Measurements from ENCODE around the gene NCAM2. TPM values are rescaled to one million over a fixed set of nuclear protein-coding genes. Genes with fewer than 3 reads are reported as not detected.

Gene NCAM2
- total and polyA plus RNA-seq, 2 donors (not counting 3 experiments of a cell fraction or from before 2014, with no cell fraction given): 0.11 to 0.27 TPM

GRCh38 chr21:21018821-21019220 lies 20.6 kb downstream of the NCAM2 start:
- H3K9me1 ChIP-seq (replicated peaks; ENCODE audit: control insufficient read depth, extremely low read depth, insufficient read depth, low read length): no peaks in the 10 kb centered on the region
- H3K36me3 ChIP-seq (ENCODE audit: control insufficient read depth in 2 of 2, extremely low read depth in 1 of 2, insufficient read depth in 2 of 2, low read length in 2 of 2): no peaks in the 10 kb centered on the region
- no peak overlapping the region for H2AFZ ChIP-seq (ENCODE audit: low read depth, low read length)
- intact Hi-C loops (cut with micrococcal nuclease) (no loop called here), dilution Hi-C loops (cut with MboI; ENCODE audit: extremely low pct_ligation_motif_present, low sequenced_read_pairs) (no loop called here)
- H3K9me3 ChIP-seq (replicated peaks; ENCODE audit: control insufficient read depth, insufficient read depth, low read length): no peaks in the 10 kb centered on the region
- no peaks in the 10 kb centered on the region for H3K79me2 ChIP-seq (ENCODE audit: control insufficient read depth, insufficient read depth, low read length)
- no peak overlapping the region for H3K4me3 ChIP-seq (replicated peaks in 1 of 3; ENCODE audit: insufficient read depth in 1 of 3, low read depth in 1 of 3, low read length in 3 of 3)
- H4K20me1 ChIP-seq (replicated peaks; ENCODE audit: control insufficient read depth, extremely low read depth, insufficient read depth, low read length): no peaks in the 10 kb centered on the region
- no peak overlapping the region for H3K9ac ChIP-seq (replicated peaks; ENCODE audit: extremely low read depth, insufficient read depth, low read length)
- H3K27me3 ChIP-seq (ENCODE audit: control insufficient read depth in 2 of 2, insufficient read depth in 2 of 2, low read length in 2 of 2): no peaks in the 10 kb centered on the region
- POLR2A ChIA-PET: no interaction called here
- BruUV-seq (replicated peaks): no TSS peak
- no peak overlapping the region for H3K27ac ChIP-seq (ENCODE audit: insufficient read depth, low read depth, low read length)
- H3K4me1 ChIP-seq (ENCODE audit: control insufficient read depth, extremely low read depth, insufficient read depth, low read length): no peaks in the 10 kb centered on the region
- no peak for FAIRE-seq
- no peak overlapping the region for H3K4me2 ChIP-seq (ENCODE audit: insufficient read depth, low read length)
- TF ChIP-seq POLR2AphosphoS5 (IDR thresholded peaks at IDR 0.05; ENCODE audit: insufficient read depth, low read depth, low read length) (no peak), POLR2A (IDR thresholded peaks at IDR 0.05; ENCODE audit: low read depth, low read length) (no peak), EZH2 (IDR thresholded peaks at IDR 0.05; ENCODE audit: borderline replicate concordance, low read depth, low read length, severe bottlenecking) (no peak), FOS (IDR thresholded peaks at IDR 0.05; ENCODE audit: borderline replicate concordance, insufficient read depth, low read length) (no peak), CTCF (IDR thresholded peaks at IDR 0.05; ENCODE audit: extremely low read depth in 1 of 2, insufficient read depth in 1 of 2, low read depth in 1 of 2, low read length in 2 of 2) (no peak), GATA2 (IDR thresholded peaks at IDR 0.05; ENCODE audit: insufficient read depth, insufficient read length, low read depth, low read length) (no peak), JUN (IDR thresholded peaks at IDR 0.05; ENCODE audit: borderline replicate concordance, insufficient read depth, insufficient read length, low read depth) (no peak), MAX (IDR thresholded peaks at IDR 0.05; ENCODE audit: insufficient read depth, insufficient read length) (no peak), MYC (IDR thresholded peaks at IDR 0.05; ENCODE audit: low read depth, low read length) (no peak)
- DNase-seq (ENCODE audit: low read depth, low spot score): no peak
- CTCF ChIA-PET: no interaction called here
